Stimulated activated memory B cell treated with anti-CD40 and anti-IgM and Interleukin-4, amounts not matched to agents 10 μg/mL and 1 μg/mL and 100 μg/mL, for 72 hours (primary cell): ENCODE measurements around the gene MAPK9.

Source experiments
- ATAC-seq: fragments of 150-1000 bp; cut with Tn5 transposase; 2 replicates; pipeline ENCODE4 v1.10.0; 2021
- H3K27ac Mint-ChIP-seq: one replicate; pipeline ENCODE4 v1.8.0; 2022; ENCODE audit warnings: mild to moderate bottlenecking, mixed read lengths
- H3K27me3 Mint-ChIP-seq: one replicate; pipeline ENCODE4 v1.8.0; 2022; ENCODE audit warnings: mixed read lengths
- H3K36me3 Mint-ChIP-seq: one replicate; pipeline ENCODE4 v1.8.0; 2022; ENCODE audit warnings: mixed read lengths
- H3K4me1 Mint-ChIP-seq: one replicate; pipeline ENCODE4 v1.8.0; 2022; ENCODE audit warnings: mixed read lengths
- H3K4me3 Mint-ChIP-seq: one replicate; pipeline ENCODE4 v1.8.0; 2022; ENCODE audit warnings: mild to moderate bottlenecking, moderate library complexity, mixed read lengths
- H3K9me3 Mint-ChIP-seq: one replicate; pipeline ENCODE4 v1.8.0; 2022; ENCODE audit warnings: mixed read lengths

Gene MAPK9

GRCh38 chr5:180241600-180241999, 50.3 kb downstream of the MAPK9 start:
- Mint-ChIP-seq H3K4me3 (no peak overlapping the region), H3K36me3 (peaks cover 96% of the 10 kb centered on the region), H3K27me3 (no peaks in the 10 kb centered on the region), H3K27ac (no peak overlapping the region), H3K9me3 (peaks cover 15% of the 10 kb centered on the region), H3K4me1 (no peaks in the 10 kb centered on the region)
- ATAC-seq, result no peak

GRCh38 chr5:180238631-180239030, 53.3 kb downstream of the MAPK9 start:
- Mint-ChIP-seq H3K9me3 (peaks cover 3% of the 10 kb centered on the region), H3K36me3 (peaks cover 100% of the 10 kb centered on the region), H3K4me3 (no peak overlapping the region), H3K4me1 (no peaks in the 10 kb centered on the region), H3K27me3 (no peaks in the 10 kb centered on the region), H3K27ac (no peak overlapping the region)
- ATAC-seq, result no peak

GRCh38 chr5:180235846-180236245, 56.0 kb downstream of the MAPK9 start:
- Mint-ChIP-seq H3K4me1 (no peaks in the 10 kb centered on the region), H3K9me3 (peaks cover 7% of the 10 kb centered on the region), H3K27me3 (no peaks in the 10 kb centered on the region), H3K27ac (no peak overlapping the region), H3K4me3 (no peak overlapping the region), H3K36me3 (peaks cover 98% of the 10 kb centered on the region)
- no peak for ATAC-seq

DNA sequence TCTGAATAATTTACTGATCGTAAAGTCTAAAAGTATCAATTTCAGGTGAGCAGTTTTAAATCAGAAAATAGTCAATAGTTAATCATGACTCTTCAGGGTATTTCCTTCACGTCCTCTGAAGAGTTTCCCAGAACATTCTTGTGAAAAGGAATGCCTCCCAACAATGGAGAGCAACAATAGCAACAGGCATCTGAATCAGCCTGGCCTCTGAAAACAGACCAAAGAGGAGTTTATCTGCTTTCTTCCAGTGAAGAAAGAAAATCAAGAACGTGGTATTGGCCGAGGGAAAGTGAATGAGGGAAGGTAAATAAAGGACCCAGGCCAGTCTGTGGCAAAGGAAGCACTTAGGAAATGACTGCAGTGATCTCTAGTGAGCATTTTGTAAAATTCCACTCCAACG, 56.8 kb downstream of the MAPK9 start:
- Mint-ChIP-seq H3K36me3 (peaks cover 98% of the 10 kb centered on the region), H3K4me3 (no peak overlapping the region), H3K4me1 (no peaks in the 10 kb centered on the region), H3K27ac (no peak overlapping the region), H3K27me3 (no peaks in the 10 kb centered on the region), H3K9me3 (peaks cover 7% of the 10 kb centered on the region)
- ATAC-seq, result no peak

- Mint-ChIP-seq H3K9me3 (peaks cover 9% of the 10 kb centered on the region), H3K36me3 (peaks cover 92% of the 10 kb centered on the region), H3K4me3 (no peak overlapping the region), H3K27me3 (no peaks in the 10 kb centered on the region), H3K4me1 (no peaks in the 10 kb centered on the region), H3K27ac (no peak overlapping the region)
- ATAC-seq, result no peak
Observed at GRCh38 chr5:180234271-180234670, 57.6 kb downstream of the MAPK9 start.

DNA sequence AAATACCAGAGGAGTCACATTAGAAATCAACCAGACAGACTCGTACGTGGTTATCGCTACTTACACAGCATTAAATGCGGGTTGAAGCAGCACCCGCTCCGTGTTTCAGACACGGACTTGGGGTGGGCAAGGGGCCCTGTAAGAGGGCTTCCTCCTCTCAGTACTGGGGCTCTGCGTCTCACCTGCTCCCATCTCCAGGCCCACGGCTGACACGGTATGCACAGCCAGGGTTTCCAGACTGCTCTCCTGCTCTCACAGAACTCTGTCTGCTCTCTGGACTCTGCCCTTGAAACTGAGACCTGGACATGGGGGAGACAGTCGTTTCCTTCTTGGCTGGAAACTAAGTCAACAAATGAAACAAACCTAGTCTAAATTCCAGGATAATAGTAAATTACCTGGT, 58.2 kb downstream of the MAPK9 start:
- peaks cover 87% of the 10 kb centered on the region for H3K36me3 Mint-ChIP-seq
- no peaks in the 10 kb centered on the region for H3K27me3 Mint-ChIP-seq
- peaks cover 11% of the 10 kb centered on the region for H3K9me3 Mint-ChIP-seq
- H3K4me1 Mint-ChIP-seq, result no peaks in the 10 kb centered on the region
- no peak for ATAC-seq
- no peak overlapping the region for H3K27ac Mint-ChIP-seq
- H3K4me3 Mint-ChIP-seq, result no peak overlapping the region

- Mint-ChIP-seq H3K27ac (no peak overlapping the region), H3K4me3 (no peak overlapping the region), H3K9me3 (peaks cover 28% of the 10 kb centered on the region), H3K4me1 (no peaks in the 10 kb centered on the region), H3K27me3 (no peaks in the 10 kb centered on the region), H3K36me3 (peaks cover 83% of the 10 kb centered on the region)
- no peak for ATAC-seq
Observed at GRCh38 chr5:180230017-180230416, 61.9 kb downstream of the MAPK9 start.

DNA sequence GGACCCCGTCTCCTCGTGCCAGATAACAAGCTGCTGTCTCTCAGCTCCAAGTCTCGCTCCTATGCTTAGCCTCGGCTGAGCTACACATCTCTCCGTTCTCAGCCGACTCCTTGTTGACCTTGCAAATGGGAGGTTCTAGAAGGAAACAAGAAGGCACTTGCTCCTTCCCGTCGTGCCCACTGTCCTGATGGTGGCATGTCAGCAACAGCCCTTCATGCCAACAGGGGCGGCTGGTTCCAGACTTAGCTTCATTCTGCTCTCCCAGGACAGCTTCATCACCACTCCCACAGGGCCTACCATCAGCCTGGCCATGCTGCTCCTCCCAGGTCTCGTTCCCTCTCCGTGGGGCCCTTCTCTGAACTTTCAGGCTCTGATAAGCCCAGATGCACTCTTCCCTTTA, 69.8 kb downstream of the MAPK9 start:
- Mint-ChIP-seq H3K4me1 (no peaks in the 10 kb centered on the region), H3K36me3 (peaks cover 48% of the 10 kb centered on the region), H3K4me3 (no peak overlapping the region), H3K27me3 (no peaks in the 10 kb centered on the region), H3K27ac (no peak overlapping the region), H3K9me3 (peaks cover 41% of the 10 kb centered on the region)
- ATAC-seq, result no peak

DNA sequence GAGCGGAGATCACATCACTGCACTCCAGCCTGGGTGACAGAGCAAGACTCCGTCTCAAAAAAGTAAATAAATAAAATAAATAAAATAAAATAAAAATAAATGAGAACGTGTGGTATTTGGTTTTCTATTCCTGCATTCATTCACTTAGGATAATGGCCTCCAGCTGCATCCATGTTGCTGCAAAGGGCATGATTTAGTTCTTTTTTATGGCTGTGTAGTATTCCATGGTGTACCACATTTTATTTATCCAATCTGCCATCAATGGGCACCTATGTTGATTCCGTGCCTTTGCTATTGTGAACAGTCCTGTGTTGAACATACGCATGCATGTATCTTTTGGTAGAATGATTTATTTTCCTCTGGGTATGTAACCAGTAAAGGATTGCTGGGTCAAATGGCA, 74.1 kb downstream of the MAPK9 start:
- Mint-ChIP-seq H3K27me3 (peaks cover 3% of the 10 kb centered on the region), H3K9me3 (peaks cover 26% of the 10 kb centered on the region), H3K4me1 (no peaks in the 10 kb centered on the region), H3K27ac (no peak overlapping the region), H3K4me3 (no peak overlapping the region), H3K36me3 (peaks cover 20% of the 10 kb centered on the region)
- ATAC-seq, result no peak

DNA sequence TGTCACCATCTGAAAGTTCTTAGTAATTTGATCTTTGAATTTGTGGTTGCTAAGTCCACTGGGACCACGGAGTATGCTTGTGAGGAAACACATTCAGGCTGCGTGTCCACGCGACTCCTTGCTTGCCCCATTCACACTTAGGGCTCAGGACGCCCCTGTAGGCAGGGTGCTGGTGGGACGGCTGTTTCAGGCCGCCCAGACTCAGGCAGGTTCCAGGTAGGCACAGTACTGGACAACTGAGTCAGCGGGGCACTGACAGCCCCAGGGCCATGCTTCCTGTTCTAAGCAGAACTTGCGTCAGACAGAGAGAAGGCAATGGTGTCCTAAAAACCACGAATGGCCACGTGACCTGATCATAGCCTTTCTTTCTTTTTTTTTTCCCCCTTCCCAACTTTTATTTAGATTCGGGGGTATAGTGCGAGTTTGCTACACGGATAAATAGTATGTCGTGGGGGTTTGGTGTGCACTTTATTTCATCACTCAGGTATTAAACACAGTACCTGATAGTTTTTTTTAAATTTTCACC, 75.2 kb downstream of the MAPK9 start:
- Mint-ChIP-seq H3K27me3 (peaks cover 14% of the 10 kb centered on the region), H3K4me3 (no peak overlapping the region), H3K27ac (no peak overlapping the region), H3K4me1 (no peaks in the 10 kb centered on the region), H3K36me3 (peaks cover 12% of the 10 kb centered on the region), H3K9me3 (peaks cover 19% of the 10 kb centered on the region)
- ATAC-seq, result no peak

DNA sequence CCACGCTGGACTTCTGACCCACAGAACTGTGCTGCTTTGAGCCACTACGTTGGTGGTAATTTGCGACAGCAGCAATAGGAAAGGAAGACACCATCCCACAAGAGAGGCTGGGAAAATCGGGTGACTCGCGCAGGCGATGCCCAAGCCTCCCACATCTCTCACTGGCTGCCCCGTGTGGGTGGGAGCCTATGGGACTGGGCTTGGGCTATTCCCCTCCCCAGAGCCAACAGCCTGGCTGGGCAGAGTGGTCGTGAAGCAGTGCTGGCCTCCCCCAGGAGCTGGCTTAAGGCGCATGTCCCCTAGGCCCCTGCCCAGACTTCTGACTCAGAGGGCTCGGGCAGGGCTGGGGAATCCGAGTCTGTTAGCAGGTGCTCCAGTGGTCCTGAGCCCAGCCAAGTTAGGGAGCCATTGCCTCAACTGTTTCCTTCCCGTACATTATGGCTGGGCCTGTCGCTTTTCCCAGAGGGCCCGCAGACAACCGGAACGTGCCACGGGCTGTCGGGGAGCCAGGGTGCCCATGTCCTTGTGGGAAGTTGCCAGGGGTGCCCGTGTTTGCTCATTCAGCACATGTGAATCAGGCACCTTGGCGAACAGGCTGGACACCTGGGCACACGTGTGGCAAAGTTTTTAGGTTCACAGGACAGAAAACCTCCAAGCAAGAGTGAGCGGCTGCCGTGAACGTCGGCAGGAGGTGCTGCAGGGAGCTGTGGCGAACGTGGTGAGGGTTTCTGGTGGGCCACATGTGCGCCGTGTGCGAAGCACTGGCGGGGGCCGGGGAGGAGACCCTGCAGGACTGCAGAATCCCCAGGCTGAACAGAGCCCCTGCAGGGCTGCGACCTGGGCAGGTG, 75.9 kb downstream of the MAPK9 start:
- peaks cover 16% of the 10 kb centered on the region for H3K27me3 Mint-ChIP-seq
- H3K36me3 Mint-ChIP-seq, result peaks cover 12% of the 10 kb centered on the region
- no peak for ATAC-seq
- H3K27ac Mint-ChIP-seq, result no peak overlapping the region
- H3K9me3 Mint-ChIP-seq, result peaks cover 19% of the 10 kb centered on the region
- H3K4me3 Mint-ChIP-seq, result no peak overlapping the region
- H3K4me1 Mint-ChIP-seq, result no peaks in the 10 kb centered on the region

DNA sequence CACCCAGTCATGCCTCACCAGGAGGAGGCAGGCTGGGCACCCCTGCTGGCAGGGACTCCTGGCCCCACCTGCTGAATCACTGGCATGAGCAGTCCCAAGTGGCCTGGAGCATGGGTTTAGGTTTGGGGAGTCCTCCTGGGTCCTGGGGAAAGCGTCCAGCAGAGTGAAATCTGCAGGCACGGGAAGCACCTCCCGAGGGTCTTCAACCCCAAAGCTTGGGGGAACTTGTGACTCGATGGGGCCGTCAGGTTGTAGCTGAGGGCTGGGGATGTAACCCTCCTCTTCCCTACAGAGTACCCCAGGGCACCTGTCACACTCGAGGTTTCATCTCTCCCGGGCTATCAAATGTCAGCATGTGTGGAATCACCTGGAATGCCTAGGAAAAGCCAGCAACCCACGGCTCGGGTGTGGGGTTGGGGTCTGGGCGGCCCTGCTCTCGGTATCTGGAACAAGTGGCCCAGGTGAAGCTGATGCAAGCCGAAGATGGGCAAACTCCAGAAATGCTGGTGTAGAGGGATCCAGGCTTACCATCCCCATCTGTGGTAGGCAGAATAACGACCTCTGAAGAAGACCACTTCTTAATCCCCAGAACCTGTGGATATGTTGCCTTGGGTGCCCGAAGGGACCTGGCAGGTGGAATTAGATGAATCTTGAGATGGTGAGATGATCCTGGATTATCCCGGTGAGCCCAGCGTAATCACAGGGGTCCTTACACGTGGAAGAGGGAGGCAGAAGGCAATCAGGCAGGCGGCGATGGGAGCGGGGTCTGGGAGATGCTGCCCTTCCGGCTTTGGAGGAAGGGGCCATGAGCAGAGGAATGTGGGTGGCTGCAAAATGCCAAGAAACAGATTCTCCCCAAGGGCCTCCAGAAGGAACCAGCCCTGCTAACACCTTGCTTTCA, 76.8 kb downstream of the MAPK9 start:
- peaks cover 11% of the 10 kb centered on the region for H3K36me3 Mint-ChIP-seq
- peaks cover 25% of the 10 kb centered on the region for H3K27me3 Mint-ChIP-seq
- peaks cover 17% of the 10 kb centered on the region for H3K9me3 Mint-ChIP-seq
- H3K27ac Mint-ChIP-seq, result no peak overlapping the region
- H3K4me3 Mint-ChIP-seq, result no peak overlapping the region
- no peak for ATAC-seq
- H3K4me1 Mint-ChIP-seq, result no peaks in the 10 kb centered on the region

DNA sequence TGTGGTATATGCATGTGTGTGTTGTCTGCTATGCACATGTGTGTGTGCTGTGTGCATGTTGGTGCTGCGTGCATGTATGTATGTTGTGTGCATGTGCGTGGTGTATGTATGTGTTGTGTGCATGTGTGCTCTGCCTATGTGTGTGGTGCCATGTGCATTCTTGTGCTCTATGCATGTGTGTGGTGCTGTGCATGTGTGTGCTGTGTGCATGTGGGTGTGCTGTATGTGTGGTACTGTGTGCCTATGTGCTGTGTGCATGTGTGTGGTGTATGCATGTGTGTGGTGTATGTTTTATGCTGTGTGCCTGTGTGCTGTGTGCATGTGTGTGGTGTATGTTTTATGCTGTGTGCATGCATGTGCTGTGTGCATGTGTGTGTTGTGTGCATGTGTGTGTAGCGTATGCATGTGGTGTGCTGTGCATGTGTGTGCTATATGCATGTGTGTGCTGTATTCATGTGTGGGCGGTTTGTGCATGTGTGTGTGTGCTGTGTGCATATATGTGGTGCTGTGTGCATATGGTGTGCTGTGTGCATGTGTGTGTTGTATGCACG, 78.2 kb downstream of the MAPK9 start:
- H3K27ac Mint-ChIP-seq, result no peak overlapping the region
- no peak for ATAC-seq
- peaks cover 37% of the 10 kb centered on the region for H3K27me3 Mint-ChIP-seq
- peaks cover 5% of the 10 kb centered on the region for H3K36me3 Mint-ChIP-seq
- H3K4me3 Mint-ChIP-seq, result no peak overlapping the region
- peaks cover 10% of the 10 kb centered on the region for H3K9me3 Mint-ChIP-seq
- peaks cover 5% of the 10 kb centered on the region for H3K4me1 Mint-ChIP-seq

GRCh38 chr5:180213256-180213600, 78.7 kb downstream of the MAPK9 start:
- Mint-ChIP-seq H3K4me1 (peaks cover 9% of the 10 kb centered on the region), H3K27me3 (peaks cover 42% of the 10 kb centered on the region), H3K27ac (no peak overlapping the region), H3K4me3 (no peak overlapping the region), H3K36me3 (peaks cover 5% of the 10 kb centered on the region), H3K9me3 (peaks cover 10% of the 10 kb centered on the region)
- ATAC-seq, result no peak
